Stimulated activated CD4-positive, alpha-beta T cell treated with anti-CD3 and anti-CD28 coated beads, Interleukin-2, amount 100 ng/mL, for 48 hours (primary cell): ENCODE results near the gene AMZ2.
"Not testable (repeated sequence)": the region's sequence is repeated elsewhere in the genome, so short reads cannot be mapped to it uniquely, and the experiment has no call there.

Source experiments
- DNase-seq, 2 donors: peaks; one replicate each; pipeline ENCODE4 v3.0.0-alpha.2; 2020

AMZ2 gene

DNA sequence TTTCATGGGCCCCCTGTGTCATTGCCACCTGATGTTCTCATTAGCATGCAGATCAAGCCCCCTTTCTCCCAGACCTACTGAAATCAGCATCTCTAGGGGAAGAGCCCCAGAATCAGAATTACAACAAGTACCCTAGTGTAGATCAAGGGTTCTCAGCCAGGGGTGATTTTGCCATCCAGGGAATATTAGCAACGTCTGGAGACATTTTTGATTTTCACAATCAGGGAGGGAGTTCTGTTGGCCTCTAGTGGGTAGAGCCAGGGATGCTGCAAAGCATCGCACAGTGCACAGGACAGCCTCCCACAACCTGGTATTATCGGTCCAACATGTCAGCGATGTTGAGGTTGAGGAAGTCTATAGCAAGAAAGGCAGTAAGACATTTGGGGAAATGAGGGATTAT, 7.3 kb downstream of the AMZ2 start:
- DNase-seq = no peak

DNA sequence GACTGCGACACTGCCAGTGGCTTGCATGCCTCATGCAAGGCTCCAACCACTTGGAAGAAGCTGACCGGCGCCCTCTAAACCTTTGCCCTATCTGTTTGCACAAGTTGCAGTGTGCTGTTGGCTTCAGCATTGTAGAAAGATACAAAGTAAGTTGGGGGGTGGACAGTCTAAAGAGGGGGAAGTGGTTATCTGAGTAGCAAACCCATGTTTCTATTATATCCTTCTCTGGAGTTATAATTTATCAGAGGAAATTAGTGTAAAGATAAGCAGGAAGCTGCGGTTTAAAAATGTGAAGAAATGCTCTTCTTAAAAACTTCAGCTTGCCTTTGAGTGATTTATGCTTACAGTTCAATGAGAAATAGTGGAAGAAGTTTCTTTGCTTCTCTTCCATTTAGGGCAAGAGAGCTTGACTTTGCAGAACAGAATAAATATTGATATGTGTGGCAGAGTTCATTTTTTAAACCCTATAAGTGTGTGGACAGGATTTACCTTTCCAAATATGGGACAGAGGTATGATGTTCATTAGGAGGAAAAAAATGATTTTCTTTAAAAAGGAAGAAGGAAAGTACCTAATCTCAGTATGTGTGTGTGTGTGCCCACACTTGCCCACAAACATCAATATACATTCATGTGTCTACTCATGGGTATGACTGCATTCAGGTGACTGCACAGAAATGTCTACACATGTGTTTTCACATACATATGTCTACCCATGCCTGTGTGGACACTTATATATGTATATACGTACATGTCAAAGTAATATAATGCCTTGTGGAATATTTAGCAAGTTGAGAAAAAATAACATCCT, 8.1 kb downstream of the AMZ2 start:
- no peak for DNase-seq

DNA sequence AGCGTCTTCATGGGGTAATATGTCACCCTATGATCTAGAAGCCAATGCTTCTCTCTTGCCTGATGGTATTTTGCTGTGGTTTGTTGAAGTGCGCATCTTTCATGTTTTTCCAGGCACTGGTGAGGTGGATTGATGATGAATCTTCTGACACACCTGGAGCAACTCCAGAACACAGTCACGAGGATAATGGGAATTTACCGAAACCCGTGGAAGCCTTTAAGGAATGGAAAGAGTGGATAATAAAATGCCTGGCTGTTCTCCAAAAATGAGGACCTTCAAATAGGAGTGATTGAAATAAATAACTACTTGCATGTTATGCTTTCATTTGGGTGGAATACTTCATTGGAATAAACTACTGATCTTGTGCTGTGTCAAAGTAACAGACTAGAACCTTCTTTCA, 8.9 kb downstream of the AMZ2 start:
- DNase-seq = not testable (repeated sequence)

DNA sequence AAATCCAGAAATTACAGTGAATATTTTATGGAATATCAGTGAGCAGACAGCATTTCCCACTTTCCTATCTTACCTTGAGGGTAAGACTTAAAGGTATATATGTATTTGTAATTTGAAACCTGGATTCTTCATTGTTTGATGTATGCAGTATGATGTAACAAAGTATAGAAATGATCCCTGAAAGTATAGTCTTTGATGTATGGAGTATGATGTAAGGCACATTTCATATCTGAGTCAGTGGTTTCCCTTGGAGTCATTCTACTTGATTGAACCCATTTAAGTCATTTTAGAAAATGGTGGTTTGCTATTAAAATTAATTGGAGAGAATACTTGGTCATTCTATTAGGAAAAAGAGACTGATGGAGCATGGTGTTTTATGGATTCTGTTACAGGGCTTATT, 10.1 kb downstream of the AMZ2 start:
- no peak for DNase-seq

DNA sequence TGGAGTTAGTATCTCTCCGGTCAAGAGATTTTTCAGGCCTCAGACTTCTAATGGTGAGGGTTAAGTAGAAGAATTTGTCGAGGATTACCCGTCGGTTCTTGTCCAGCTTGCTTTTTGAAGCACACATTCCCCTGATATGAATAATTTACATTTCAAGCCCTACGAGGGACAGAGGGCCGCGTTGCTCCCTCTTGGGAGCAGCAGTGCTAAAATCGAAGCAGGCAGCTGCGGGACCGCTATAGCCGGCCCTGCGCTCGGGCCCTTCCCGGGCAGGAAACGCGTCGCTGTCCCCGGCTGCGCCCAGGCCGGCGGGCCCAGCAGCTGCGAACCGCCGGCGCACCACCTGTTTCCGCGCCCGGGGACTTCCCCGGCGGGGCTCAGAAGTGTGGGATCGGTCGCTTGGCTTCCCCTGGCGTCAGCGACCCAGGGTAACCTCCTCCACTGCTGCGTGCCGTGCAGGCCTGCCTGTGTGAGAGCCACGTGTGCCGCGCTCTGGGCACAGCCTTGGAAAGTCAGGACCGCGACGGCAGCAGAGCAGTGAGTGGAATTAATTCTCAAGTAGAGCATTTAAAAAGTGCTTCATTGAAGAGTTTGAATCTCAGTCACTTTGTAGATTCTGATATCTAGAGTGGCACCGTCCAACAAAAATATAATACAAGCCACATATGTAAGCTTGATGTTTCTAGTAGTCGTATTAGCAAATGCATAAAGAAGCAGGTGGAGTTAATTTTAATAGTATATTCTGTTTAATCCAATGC, 11.2 kb downstream of the AMZ2 start:
- peak; percentile 47 to 55 for DNase-seq

DNA sequence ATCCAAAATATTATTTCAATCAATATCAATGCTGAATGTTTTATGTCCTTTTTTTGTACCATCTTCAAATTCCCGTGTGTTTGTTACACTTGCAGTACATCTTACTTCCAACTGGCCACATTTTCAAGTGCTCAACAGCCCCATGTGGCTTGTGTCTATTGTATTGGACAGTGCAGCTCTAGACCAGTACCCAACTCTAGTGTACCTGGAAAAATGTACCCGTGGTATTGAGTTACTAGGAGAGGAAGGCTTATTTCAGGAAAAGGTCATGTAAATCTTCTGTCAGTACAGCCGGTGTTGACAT, 11.8 kb downstream of the AMZ2 start:
- not testable (repeated sequence) for DNase-seq

DNA sequence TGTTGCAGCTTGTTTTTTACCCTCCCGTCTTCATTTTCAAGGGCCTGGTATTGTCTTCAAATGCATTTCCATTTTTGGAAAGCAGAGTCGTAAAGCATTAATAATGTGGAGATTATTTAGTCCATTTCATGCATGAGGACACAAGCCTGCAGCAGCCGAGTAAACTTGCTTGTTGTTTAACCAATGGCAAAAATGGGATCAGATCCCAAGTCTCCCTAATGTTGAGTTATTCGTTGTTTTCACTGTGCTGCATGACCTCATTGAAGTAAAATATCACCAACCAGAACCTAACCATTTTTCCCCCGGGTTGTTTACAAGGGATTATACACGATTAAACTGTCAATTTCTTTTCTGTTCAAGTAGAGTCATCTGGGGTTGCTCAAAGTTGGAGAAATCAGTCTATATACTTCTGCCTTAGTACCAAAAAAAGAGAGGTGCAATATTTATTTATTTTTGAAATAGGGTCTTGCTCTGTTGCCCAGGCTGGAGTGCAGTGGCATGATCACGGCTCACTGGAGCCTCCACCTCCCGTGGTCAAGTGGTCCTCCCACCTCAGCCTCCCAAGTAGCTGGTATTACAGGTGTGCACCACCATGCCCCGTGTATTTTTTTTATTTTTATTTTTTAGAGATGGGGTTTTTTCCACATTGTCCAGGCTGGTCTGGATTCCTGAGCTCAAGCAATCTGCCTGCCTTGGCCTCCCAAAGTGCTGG, 12.4 kb downstream of the AMZ2 start:
- DNase-seq = no peak

DNA sequence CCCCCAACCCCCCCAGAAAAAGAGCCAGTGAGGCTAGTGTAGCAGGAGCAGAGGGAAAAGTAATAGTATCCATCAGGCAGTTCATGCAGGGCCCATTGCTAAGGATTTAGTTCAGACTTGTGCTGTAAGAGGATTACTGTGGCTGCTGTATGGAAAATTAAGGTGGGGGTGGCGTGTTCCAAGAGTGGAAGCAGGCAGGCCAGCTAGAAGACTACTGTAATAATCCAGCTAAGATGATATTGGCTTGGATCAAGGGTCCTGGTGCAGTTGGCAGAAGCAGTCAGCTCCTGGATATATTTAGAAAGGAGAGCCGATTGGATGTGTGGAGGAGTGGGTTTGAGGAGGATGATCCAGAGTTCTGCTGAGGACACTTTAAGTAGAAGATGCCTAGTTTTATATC, 14.6 kb downstream of the AMZ2 start:
- DNase-seq = not testable (repeated sequence)

DNA sequence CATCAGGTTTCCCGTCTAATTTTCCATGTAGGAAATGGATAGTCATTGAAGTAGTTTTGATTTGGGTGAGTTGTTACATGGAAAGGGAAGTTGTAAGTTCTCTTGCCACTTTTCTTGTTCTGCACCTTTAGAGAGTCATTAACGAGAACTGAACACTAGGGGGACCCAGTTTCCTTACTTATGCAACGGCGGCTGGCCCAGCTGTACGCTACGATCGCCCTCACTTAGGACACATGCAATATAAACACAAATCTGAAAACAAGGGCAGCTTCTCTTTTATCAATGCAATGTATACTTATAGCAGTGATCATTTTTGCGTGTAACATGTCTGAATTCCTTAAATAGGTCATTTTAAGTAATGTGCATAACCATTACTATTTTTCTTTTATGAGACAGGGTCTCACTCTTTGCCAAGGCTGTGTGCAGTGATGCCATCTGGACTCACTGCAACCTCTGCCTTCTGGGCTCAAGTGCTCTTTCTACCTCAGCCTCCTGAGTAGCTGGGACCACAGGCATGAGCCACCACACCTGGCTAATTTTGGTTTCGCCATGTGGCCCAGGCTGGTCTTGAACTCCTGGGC, 15.3 kb downstream of the AMZ2 start:
- DNase-seq = not testable (repeated sequence)

DNA sequence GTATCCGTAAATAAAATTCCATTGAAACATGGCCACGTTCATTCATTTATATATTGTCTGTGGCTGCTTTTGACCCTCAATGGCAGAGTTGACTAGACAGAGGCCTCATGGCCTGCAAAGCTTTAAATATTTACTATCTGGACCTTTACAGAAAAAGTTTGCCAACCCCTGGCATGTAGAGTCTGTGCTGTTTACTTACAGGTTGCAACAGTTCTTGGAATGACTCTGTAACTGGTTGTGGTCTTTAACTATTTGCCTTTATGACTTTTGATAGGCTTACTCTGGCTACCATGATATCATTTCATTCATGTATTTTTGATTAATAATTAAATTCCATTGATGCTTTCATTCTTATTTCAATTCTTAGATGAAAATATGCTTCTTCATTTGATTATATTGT, 18.0 kb downstream of the AMZ2 start:
- not testable (repeated sequence) for DNase-seq

DNA sequence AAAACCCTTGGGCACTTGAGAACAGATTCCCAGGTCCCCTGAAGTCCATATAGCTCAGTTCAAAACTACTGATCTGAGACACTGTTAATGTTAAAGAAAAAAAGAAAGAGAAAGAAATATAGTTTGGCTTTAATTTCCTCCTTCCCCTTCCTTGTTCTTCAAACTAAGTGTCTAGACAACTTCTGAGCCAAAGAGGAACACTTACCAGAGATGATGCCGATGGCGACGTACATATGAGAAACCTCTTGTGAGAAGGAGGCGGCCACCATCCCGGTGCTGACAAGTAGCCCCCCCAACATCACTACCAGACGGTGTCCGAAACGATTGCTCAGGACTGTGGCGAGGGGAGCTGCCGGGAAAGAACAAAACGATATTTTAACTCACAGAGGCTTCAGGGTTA, 25.9 kb downstream of the AMZ2 start:
- no peak for DNase-seq

DNA sequence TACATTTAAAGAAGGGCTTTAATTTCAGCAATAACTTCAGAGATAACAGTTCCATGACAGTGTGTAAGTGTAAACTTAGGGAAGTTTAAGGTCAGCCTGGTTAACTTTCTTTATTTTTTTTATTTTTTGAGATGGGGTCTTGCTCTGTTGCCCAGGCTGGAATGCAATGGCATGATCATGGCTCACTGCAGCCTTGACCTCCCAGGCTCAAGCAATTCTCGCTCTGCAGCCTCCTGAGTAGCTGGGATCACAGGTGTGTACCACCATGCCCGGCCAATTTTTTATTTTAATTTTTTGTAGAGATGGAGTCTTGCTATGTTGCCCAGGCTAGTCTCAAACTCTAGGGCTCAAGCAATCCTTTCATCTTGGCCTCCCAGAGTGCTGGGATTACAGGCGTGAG, 28.5 kb downstream of the AMZ2 start:
- DNase-seq = not testable (repeated sequence)

DNA sequence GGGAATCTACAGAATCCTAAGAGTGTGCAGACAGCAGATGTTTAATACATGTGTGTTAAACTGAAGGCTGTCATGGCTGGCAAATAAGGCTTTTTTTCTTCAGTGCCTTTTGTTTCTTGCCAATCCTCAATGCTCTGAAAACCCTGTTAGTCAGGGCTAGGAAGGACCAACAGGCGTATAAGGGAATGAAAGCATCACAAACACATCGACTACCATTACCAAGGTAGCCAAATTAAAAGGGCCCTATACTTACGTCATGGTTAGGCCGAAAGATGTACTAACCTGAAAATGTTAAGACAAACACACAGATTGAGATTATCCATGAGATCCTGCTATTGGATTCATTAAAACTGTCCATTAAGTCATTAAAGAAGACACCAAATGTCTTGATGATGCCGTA, 30.0 kb downstream of the AMZ2 start:
- DNase-seq = no peak

DNA sequence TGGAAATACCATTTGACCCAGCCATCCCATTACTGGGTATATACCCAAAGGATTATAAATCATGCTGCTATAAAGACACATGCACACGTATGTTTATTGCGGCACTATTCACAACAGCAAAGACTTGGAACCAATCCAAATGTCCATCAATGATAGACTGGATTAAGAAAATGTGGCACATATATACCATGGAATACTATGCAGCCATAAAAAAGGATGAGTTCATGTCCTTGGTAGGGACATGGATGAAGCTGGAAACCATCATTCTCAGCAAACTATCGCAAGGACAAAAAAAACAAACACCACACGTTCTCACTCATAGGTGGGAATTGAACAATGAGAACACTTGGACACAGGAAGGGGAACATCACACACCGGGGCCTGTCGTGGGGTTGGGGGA, 34.1 kb downstream of the AMZ2 start:
- not testable (repeated sequence) for DNase-seq

DNA sequence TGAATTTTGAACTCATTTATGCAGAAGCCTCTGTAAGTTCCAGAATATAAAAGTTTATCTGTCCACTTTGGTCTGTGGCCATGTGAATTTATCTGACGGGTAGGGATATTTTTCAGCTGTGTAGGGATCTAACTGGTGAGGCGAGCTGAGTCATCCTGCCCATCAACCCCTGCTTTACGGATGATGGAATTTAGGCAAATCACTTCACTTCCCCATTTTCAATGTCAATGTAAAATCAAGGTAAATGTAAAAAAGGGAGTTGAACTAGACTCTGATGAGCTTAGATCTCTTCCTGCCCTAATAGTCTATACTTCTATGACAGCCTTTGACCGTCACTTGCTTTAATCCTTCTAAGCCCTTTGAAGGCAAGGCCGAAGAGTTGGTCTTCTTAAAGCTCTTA, 40.5 kb downstream of the AMZ2 start:
- DNase-seq = no peak

DNA sequence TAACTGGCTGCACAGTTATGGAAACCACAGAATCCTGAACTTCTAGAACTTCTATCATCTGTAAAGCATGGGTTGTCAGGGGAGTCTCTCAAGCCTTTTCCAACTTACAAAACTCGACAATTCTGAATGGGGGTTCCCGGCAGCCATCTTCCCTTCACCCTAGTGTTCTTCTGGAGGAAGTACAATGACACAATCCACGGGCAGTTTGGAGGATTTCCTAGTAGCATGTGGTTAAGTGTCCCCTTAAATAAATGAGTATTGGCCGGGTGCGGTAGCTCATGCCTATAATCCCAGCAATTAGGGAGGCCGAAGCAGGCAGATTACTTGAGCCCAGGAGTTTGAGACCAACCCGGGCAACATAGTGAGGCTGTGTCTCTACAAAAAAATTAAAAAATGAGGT, 41.0 kb downstream of the AMZ2 start:
- no peak for DNase-seq

DNA sequence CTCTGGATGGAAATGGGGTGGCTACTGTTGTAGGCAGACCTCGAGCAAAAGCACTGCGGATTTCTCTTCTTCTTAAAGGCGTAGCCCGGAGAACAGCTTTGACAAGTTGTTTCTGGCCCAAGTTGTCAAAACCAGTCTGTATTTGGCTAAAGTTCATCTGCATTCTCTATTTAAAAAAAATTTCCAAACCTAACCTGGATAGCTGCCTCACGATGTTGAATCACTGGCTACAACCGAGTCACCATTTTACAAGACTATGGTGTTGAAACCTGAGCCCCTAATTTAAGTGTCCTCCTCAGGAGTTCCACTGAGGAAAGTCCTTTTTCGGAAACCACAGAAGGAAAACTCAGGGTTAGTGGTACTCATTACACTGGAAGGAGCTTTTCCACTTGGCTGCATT, 41.6 kb downstream of the AMZ2 start:
- DNase-seq = no peak

DNA sequence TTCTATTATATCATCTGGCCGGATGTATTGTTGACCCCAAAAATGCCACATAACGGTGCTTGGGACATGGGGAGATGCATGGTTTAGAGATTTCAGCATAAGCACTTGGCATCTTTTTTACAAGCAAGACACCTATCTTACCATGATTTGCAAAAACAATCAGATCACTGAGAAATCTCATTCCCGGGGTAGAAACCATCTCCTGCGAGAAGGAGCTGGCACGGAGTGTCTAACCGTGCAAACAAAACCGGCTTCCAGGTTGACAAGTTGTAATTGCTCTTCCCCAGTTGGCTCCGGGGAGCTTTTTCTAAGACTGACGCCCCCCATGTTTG, 42.1 kb downstream of the AMZ2 start:
- no peak for DNase-seq

DNA sequence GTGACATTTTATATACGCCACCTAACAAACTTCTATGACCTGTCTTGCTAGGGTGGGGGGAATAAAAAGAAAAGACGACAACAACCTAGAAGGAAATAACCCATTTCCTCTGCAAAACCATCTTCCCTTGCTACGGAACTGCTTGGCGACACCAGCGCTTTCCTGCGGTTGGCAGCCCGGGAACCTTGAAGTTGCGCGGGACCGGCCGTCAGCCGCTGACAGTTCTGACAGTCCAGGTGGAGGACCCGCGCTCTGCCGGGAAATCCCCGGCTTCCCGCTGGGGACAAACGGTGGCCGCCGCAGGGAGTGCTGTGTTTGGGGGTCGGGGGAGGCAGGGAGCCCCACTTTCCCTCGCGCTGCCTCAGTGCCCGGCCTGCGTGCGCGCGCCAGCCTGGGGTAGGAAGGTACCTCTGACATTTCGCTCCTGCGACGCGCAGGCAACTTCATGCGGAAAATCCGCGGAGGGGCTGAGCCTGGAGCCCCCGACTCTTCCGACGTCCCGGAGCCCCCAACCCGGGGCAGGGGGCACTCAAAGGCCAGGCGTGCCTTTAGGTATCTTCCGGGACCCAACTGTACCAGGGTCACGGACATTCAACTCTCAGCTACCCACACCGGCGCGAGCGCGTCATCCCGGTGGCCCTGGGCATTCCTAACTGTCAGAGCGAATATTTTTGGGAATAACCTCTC, 42.6 kb downstream of the AMZ2 start:
- peak in 1 of 2 donors; percentile 38 for DNase-seq

DNA sequence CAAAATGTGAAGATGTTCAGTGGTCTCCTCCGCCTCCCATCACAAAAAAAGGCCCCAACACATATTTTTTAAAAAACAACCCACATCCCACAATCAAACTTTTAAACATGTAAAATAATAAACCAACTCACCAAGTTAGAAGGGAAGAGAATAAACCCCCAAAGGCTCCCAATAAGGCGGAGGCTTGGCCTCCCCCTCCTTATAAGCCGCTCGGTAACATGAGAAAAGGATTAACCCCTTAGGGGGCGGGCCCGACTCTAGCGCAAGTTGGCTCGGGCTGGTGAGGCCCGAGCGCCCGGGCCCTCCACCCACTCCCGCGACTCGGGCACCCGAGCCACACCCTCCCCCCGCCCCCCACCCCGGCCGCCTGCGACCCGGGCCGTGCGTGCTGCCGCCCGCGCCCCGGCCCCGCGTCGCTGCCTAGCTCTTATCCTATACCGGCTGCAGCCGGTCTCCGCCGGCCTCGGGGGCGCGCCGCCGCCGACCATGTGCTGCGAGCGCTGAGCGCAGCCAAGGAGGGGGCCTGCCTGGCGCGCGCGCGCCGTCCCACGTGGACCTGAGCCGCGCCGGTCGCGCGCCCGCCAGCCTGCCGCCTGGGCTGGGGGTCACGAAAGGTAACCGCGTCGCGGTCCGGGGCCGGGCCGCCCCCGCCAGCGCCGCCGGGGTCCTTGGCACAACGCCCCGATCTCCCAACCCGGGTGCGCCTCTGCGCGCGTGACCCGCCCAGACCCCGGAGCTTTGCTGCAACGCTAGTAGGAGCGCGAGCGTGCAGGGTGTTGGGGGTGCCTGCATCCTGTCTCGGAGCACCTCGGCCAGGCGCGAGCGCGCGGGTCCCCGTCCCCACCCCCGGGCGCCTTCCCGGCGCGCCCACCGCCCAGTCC, 43.4 kb downstream of the AMZ2 start, which contains the start of the genes ARSG and SLC16A6:
TSS of gene ARSG (plus strand) at position 541 of the 881 bp plus-strand sequence. CDS start 15,999 bp downstream, outside the sequence.
TSS of gene SLC16A6 (minus strand) at position 173 of the 881 bp plus-strand sequence. CDS start 12,807 bp downstream, outside the sequence.
- peak; percentile 69 to 73 for DNase-seq

DNA sequence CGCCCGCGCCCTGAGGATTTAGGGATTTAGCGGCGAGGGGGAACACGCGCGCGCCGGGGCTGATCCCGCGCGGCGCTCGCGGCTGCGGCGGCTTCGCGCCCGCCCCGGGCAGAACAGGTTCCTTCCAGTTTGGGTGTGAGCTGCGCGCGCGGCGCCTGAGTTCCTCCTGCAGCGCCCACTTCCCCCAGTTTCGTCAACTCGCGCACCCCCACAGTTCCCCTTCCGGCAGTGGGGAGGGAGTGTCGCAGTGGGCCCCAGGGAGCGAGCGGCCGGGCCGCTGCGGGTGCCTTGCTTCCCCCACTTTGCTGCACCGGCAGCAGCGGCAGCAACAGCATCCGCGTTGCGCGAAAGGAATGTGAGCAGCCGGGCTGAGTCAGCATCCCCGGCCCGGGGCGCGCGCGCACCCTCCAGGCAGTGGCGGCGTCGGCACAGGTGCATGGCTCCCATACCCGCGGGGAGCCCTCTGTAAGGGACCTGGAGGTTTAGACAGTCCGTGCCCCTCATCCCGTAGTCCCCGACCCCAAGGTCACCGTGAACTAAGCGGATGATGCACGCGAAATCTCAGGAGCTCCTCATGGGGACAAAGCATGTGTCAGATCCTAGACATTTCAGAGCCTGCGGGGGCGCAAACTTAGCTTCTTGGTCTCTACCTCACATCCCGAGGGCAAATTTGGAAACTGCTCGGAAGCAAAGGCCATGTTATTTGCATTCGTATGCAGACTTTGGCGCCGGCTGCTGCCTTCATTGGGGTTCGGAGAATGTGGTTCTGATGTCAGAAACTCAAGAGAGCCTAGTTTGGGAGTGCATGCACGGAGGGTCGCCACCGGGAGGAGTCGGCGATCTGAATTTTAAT, 44.2 kb downstream of the AMZ2 start:
- DNase-seq = peak; percentile 73
